Lower leg skin (tissue), 3 donors: ENCODE measurements around the gene TXNDC2.

Source experiments
- CTCF ChIP-seq, 3 donors: fragments of 450-650 bp; IDR thresholded peaks; one replicate each; pipeline ENCODE4 v1.5.1; 2016; ENCODE audit warnings: antibody characterized with exemption in 3 of 3, mild to moderate bottlenecking in 3 of 3, moderate library complexity in 2 of 3
- POLR2A ChIP-seq, 2 donors: fragments of 450-650 bp; IDR thresholded peaks; one replicate each; pipeline ENCODE4 v1.6.1; 2016 to 2017; ENCODE audit warnings: antibody characterized with exemption in 2 of 2, mild to moderate bottlenecking in 1 of 2, moderate library complexity in 1 of 2

GRCh38 chr18:9894454-9895068 lies 8.8 kb downstream of the TXNDC2 start:
- TF ChIP-seq CTCF (IDR thresholded peaks at IDR 0.05) (no peak), POLR2A (IDR thresholded peaks at IDR 0.05) (no peak)
